H9 (cell line): Measurements from ENCODE around the gene KAZALD1. TPM values are rescaled to one million over a fixed set of nuclear protein-coding genes. Genes with fewer than 3 reads are reported as not detected.

Experiments used
- DNase-seq: peaks from one replicate; pipeline ENCODE4 v3.0.0-alpha.2; 2017
- H2AFZ ChIP-seq: one replicate; pipeline ENCODE4 v1.6.1; 2013; ENCODE audit warnings: mild to moderate bottlenecking, low read length, control low read depth, moderate library complexity
- H2AK5ac ChIP-seq: 2 replicates; pipeline ENCODE4 v1.6.1; 2013; ENCODE audit warnings: low read length, control low read depth, mixed read lengths; ENCODE audit not compliant: insufficient read length
- H2BK120ac ChIP-seq: one replicate; pipeline ENCODE4 v1.6.1; 2013; ENCODE audit warnings: low read depth, mild to moderate bottlenecking, low read length, control low read depth, inconsistent platforms; ENCODE audit not compliant: poor library complexity, severe bottlenecking
- H2BK12ac ChIP-seq: 2 replicates; pipeline ENCODE4 v1.6.1; 2013; ENCODE audit warnings: low read length, control low read depth, mixed read lengths, low read depth; ENCODE audit not compliant: insufficient read length
- H2BK15ac ChIP-seq: 2 replicates; pipeline ENCODE4 v1.6.1; 2013; ENCODE audit warnings: low read depth, low read length, control low read depth
- H2BK20ac ChIP-seq: one replicate; pipeline ENCODE4 v1.6.1; 2013; ENCODE audit warnings: low read depth, mild to moderate bottlenecking, low read length, control low read depth, inconsistent platforms; ENCODE audit not compliant: poor library complexity, severe bottlenecking
- H2BK5ac ChIP-seq: 2 replicates; pipeline ENCODE4 v1.6.1; 2013; ENCODE audit warnings: low read length, control low read depth, mixed read lengths; ENCODE audit not compliant: insufficient read length
- H3K14ac ChIP-seq: 2 replicates; pipeline ENCODE4 v1.6.1; 2013; ENCODE audit warnings: low read length, control low read depth; ENCODE audit not compliant: insufficient read depth
- H3K18ac ChIP-seq: 2 replicates; pipeline ENCODE4 v1.6.1; 2013; ENCODE audit warnings: low read depth, mild to moderate bottlenecking, mixed read lengths, low read length, control low read depth; ENCODE audit not compliant: insufficient read length
- H3K23ac ChIP-seq: 2 replicates; pipeline ENCODE4 v1.6.1; 2013; ENCODE audit warnings: low read length, control low read depth, mixed read lengths, low read depth; ENCODE audit not compliant: insufficient read length
- H3K23me2 ChIP-seq: 2 replicates; pipeline ENCODE4 v1.6.1; 2013; ENCODE audit warnings: low read depth, mild to moderate bottlenecking, mixed read lengths, low read length, control low read depth; ENCODE audit not compliant: insufficient read length, poor library complexity, severe bottlenecking
- H3K27ac ChIP-seq: 2 replicates; pipeline ENCODE4 v1.5.1; 2013; ENCODE audit warnings: low read length, control low read depth, mixed read lengths, low read depth; ENCODE audit not compliant: insufficient read length
- H3K27me3 ChIP-seq: 2 replicates; pipeline ENCODE4 v1.6.1; 2013; ENCODE audit warnings: low read length, control low read depth, inconsistent platforms; ENCODE audit not compliant: insufficient read depth
- H3K4ac ChIP-seq: 2 replicates; pipeline ENCODE4 v1.6.1; 2013; ENCODE audit warnings: low read depth, mild to moderate bottlenecking, control low read depth, inconsistent platforms, low read length, moderate library complexity
- H3K4me1 ChIP-seq: 2 replicates; pipeline ENCODE4 v1.6.1; 2013; ENCODE audit warnings: low read length, control low read depth, inconsistent platforms; ENCODE audit not compliant: insufficient read depth
- H3K4me2 ChIP-seq: 2 replicates; pipeline ENCODE4 v1.6.1; 2013; ENCODE audit warnings: low read length, control low read depth, mixed read lengths; ENCODE audit not compliant: insufficient read length, insufficient read depth
- H3K56ac ChIP-seq: 2 replicates; pipeline ENCODE4 v1.6.1; 2013; ENCODE audit warnings: low read depth, mild to moderate bottlenecking, mixed read lengths, low read length, control low read depth; ENCODE audit not compliant: insufficient read length
- H3K79me1 ChIP-seq: 2 replicates; pipeline ENCODE4 v1.6.1; 2013; ENCODE audit warnings: low read depth, mild to moderate bottlenecking, moderate library complexity, low read length, control low read depth, inconsistent platforms; ENCODE audit not compliant: insufficient read depth, poor library complexity, severe bottlenecking
- H3K79me2 ChIP-seq: 2 replicates; pipeline ENCODE4 v1.6.1; 2013; ENCODE audit warnings: low read length, control low read depth, inconsistent platforms; ENCODE audit not compliant: insufficient read depth
- H3K9ac ChIP-seq: 2 replicates; pipeline ENCODE4 v1.6.1; 2013; ENCODE audit warnings: low read length, control low read depth, mixed read lengths; ENCODE audit not compliant: insufficient read length; ENCODE audit errors: extremely low read depth
- H3K9me3 ChIP-seq: one replicate; pipeline ENCODE4 v1.6.1; 2013; ENCODE audit warnings: low read depth, low read length, inconsistent platforms; ENCODE audit not compliant: control insufficient read depth
- H3T11ph ChIP-seq: one replicate; pipeline ENCODE4 v1.6.1; 2013; ENCODE audit warnings: mild to moderate bottlenecking, low read length, control low read depth, inconsistent platforms
- H4K20me1 ChIP-seq: one replicate; pipeline ENCODE4 v1.6.1; 2013; ENCODE audit not compliant: control insufficient read depth, insufficient read length, insufficient read depth
- H4K5ac ChIP-seq: 2 replicates; pipeline ENCODE4 v1.6.1; 2013; ENCODE audit warnings: low read depth, mild to moderate bottlenecking, mixed read lengths, low read length, control low read depth; ENCODE audit not compliant: insufficient read length
- H4K8ac ChIP-seq: replicated peaks from 2 replicates; pipeline ENCODE4 v1.6.1; 2013; ENCODE audit warnings: low read length, control low read depth, mixed read lengths, low read depth; ENCODE audit not compliant: insufficient read length
- H4K91ac ChIP-seq: 2 replicates; pipeline ENCODE4 v1.6.1; 2013; ENCODE audit warnings: low read depth, mild to moderate bottlenecking, moderate library complexity, mixed read lengths, low read length, control low read depth; ENCODE audit not compliant: insufficient read length
- H3K27ac Mint-ChIP-seq, 3 experiments: 2 replicates in 2 of 3; 3 replicates in 1 of 3; pipeline ENCODE4 v1.8.0; 2020 to 2021; ENCODE audit warnings: mixed read lengths in 3 of 3, mild to moderate bottlenecking in 1 of 3, moderate library complexity in 1 of 3
- H3K27me3 Mint-ChIP-seq: 2 replicates; pipeline ENCODE4 v1.8.0; 2021; ENCODE audit warnings: low read depth, mild to moderate bottlenecking, moderate library complexity, mixed read lengths
- H3K36me3 Mint-ChIP-seq, 3 experiments: 2 replicates in 2 of 3; 3 replicates in 1 of 3; pipeline ENCODE4 v1.8.0; 2020 to 2021; ENCODE audit warnings: low read depth in 3 of 3, mixed read lengths in 3 of 3; ENCODE audit not compliant: insufficient read depth in 1 of 3
- H3K4me1 Mint-ChIP-seq, 2 experiments: 2 replicates each; pipeline ENCODE4 v1.8.0; 2020; ENCODE audit warnings: mixed read lengths in 2 of 2
- H3K4me3 Mint-ChIP-seq, 2 experiments: 2 replicates in 1 of 2; 3 replicates in 1 of 2; pipeline ENCODE4 v1.8.0; 2020 to 2021; ENCODE audit warnings: mild to moderate bottlenecking in 2 of 2, mixed read lengths in 2 of 2, moderate library complexity in 1 of 2
- H3K9me3 Mint-ChIP-seq, 2 experiments: 2 replicates in 1 of 2; 3 replicates in 1 of 2; pipeline ENCODE4 v1.8.0; 2020; ENCODE audit warnings: mild to moderate bottlenecking in 2 of 2, mixed read lengths in 2 of 2, moderate library complexity in 1 of 2
- WGBS: extraction: QIAGEN DNeasy Blood & Tissue Kit; methylation state at CpG from one replicate; pipeline ENCODE4 v1.1.7; 2013; ENCODE audit warnings: missing lambda C conversion rate, low lambda C conversion rate, mixed read lengths; ENCODE audit not compliant: insufficient read length; ENCODE audit errors: extremely low coverage; 5-methylcytosine and 5-hydroxymethylcytosine counted together
- total RNA-seq: library from RNA; stranded (reverse); gene quantifications from 2 replicates; pipeline ENCODE4 v1.2.1, GENCODE V29; 2021
- TF ChIP-seq, protein P1 (sequence below): fragments of 200-600 bp; sonication (generic); conservative IDR thresholded peaks from 3 replicates; pipeline ENCODE4 v1.8.0; 2021; ENCODE audit warnings: antibody characterized with exemption, mild to moderate bottlenecking

KAZALD1 gene
- total RNA-seq, 1 experiment from 2014 or later, result 2.9 TPM

DNA sequence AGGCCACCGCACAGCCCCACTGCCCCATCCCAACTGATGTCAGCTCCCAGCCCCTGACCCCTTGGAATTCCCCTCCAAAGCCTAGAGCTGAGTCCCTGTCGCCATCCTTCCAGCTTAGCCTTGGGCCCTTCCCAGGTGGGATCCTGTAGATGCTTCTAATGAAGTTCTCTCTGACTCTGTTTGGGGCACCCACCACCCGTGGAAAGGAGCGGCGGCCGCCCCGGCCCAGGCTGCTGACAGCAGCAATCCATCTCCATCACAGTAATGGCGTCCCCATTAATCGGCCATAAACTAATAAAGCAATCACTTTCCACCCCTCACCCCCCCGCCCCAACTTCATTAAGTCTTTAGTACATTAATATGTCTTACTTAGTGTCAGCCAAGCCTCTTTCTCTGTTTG is 25.6 kb downstream of the KAZALD1 start:
- DNase-seq, result no peak
- no peaks in the 10 kb centered on the region; the same call in 1 of the 2 replicates for H3K27me3 ChIP-seq

More for the DNA sequence above, 25.6 kb downstream of the KAZALD1 start:
- Histone ChIP-seq H3K23ac (no peak overlapping the region), H3K14ac (no peak overlapping the region), H3K79me1 (no peaks in the 10 kb centered on the region), H4K8ac (no peak overlapping the region), H4K91ac (no peak overlapping the region), H3K18ac (no peak overlapping the region), H3K79me2 (no peaks in the 10 kb centered on the region), H3K4me2 (no peak overlapping the region), H2AK5ac (no peak overlapping the region), H2BK12ac (no peak overlapping the region), H2BK5ac (no peak overlapping the region), H3K9ac (no peak overlapping the region), H3K23me2 (no peaks in the 10 kb centered on the region), H2BK120ac (no peak overlapping the region), H3K4ac (no peak overlapping the region), H3K4me1 (no peaks in the 10 kb centered on the region), H2AFZ (no peak overlapping the region), H3K27ac (no peak overlapping the region), H3K9me3 (no peaks in the 10 kb centered on the region), H3T11ph (no peak overlapping the region), H2BK20ac (no peak overlapping the region), H4K5ac (no peak overlapping the region), H2BK15ac (no peak overlapping the region), H4K20me1 (no peaks in the 10 kb centered on the region), H3K56ac (no peak overlapping the region)
- peaks cover 87% of the 10 kb centered on the region for H3K27me3 Mint-ChIP-seq
- no peaks in the 10 kb centered on the region for H3K4me1 Mint-ChIP-seq
- TF ChIP-seq, protein P1, sequence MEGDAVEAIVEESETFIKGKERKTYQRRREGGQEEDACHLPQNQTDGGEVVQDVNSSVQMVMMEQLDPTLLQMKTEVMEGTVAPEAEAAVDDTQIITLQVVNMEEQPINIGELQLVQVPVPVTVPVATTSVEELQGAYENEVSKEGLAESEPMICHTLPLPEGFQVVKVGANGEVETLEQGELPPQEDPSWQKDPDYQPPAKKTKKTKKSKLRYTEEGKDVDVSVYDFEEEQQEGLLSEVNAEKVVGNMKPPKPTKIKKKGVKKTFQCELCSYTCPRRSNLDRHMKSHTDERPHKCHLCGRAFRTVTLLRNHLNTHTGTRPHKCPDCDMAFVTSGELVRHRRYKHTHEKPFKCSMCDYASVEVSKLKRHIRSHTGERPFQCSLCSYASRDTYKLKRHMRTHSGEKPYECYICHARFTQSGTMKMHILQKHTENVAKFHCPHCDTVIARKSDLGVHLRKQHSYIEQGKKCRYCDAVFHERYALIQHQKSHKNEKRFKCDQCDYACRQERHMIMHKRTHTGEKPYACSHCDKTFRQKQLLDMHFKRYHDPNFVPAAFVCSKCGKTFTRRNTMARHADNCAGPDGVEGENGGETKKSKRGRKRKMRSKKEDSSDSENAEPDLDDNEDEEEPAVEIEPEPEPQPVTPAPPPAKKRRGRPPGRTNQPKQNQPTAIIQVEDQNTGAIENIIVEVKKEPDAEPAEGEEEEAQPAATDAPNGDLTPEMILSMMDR, result no peak
- no peaks in the 10 kb centered on the region for H3K36me3 Mint-ChIP-seq
- WGBS, result no CpG with 5 or more reads among the region's 10 CpGs
- no peak overlapping the region for H3K27ac Mint-ChIP-seq
- no peaks in the 10 kb centered on the region for H3K9me3 Mint-ChIP-seq
- H3K4me3 Mint-ChIP-seq, result no peak overlapping the region
